SU-DHL-6 (cell line): ENCODE data around the gene OR2T1.
"Not testable (repeated sequence)": the region's sequence is repeated elsewhere in the genome, so short reads cannot be mapped to it uniquely, and the experiment has no call there.

Source experiments
- CTCF ChIP-seq: fragments of 200-600 bp; sonication (generic); IDR thresholded peaks from one replicate; pipeline ENCODE4 v1.5.1; 2017; ENCODE audit warnings: antibody characterized with exemption, mild to moderate bottlenecking, low read length, moderate library complexity; ENCODE audit not compliant: insufficient read depth, poor library complexity, severe bottlenecking
- EZH2phosphoT487 ChIP-seq: fragments of 200-600 bp; sonication (generic), shearing (Covaris generic); conservative IDR thresholded peaks from 2 replicates; pipeline ENCODE4 v1.6.1; 2018; ENCODE audit warnings: mild to moderate bottlenecking, antibody characterized with exemption, low read length, moderate library complexity, mixed read lengths

- not testable (repeated sequence) for TF ChIP-seq CTCF, EZH2phosphoT487
Measured at GRCh38 chr1:248449821-248450465, 47.1 kb downstream of the OR2T1 start.
